GM12801 (cell line): ENCODE data around the gene SNX32.

Experiments
- TF ChIP-seq, protein P1 (sequence below): IDR thresholded peaks from one replicate; pipeline ENCODE4 v1.5.1; 2011; ENCODE audit warnings: control low read depth; ENCODE audit not compliant: insufficient read length; ENCODE audit errors: extremely low read depth

The SNX32 gene

DNA sequence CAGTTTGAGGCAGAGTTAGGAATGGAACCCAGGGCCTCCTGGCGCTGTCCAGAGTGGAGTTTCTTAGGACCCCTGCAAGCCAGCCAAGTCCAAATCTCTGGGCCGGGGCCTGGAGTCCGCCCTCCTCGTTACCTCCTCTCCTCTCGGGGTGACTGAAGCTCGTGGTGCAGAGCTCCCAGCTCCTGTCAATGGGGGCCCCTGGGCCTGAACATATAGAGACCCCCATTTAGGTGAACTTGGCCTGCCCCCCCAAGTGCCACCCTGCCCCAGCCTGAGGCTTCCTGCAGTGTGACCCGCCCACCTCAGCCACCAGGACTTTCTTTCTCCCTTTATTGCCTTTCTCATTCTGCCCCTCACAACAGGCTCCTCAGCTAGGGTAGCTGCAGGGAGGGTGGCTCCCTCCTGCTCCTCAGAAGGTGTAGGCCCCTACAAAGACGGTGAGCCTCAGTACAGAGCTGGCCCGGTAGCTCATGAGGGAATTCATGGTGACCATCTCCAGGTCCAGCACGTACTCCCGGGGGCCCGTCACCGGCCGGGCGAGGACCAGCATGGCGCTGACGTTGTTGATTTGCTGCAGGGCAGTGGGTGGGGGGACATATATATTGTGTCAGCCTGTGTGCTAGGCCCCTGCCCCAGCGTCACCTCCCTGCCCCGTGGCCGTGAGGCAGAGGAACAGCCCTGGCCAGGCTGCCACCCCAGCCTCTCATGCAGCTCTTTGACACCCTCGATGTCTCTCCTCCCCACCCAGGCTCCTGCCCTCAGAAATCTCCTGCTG is 32.9 kb downstream of the SNX32 start:
- TF ChIP-seq, protein P1, sequence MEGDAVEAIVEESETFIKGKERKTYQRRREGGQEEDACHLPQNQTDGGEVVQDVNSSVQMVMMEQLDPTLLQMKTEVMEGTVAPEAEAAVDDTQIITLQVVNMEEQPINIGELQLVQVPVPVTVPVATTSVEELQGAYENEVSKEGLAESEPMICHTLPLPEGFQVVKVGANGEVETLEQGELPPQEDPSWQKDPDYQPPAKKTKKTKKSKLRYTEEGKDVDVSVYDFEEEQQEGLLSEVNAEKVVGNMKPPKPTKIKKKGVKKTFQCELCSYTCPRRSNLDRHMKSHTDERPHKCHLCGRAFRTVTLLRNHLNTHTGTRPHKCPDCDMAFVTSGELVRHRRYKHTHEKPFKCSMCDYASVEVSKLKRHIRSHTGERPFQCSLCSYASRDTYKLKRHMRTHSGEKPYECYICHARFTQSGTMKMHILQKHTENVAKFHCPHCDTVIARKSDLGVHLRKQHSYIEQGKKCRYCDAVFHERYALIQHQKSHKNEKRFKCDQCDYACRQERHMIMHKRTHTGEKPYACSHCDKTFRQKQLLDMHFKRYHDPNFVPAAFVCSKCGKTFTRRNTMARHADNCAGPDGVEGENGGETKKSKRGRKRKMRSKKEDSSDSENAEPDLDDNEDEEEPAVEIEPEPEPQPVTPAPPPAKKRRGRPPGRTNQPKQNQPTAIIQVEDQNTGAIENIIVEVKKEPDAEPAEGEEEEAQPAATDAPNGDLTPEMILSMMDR: no peak

DNA sequence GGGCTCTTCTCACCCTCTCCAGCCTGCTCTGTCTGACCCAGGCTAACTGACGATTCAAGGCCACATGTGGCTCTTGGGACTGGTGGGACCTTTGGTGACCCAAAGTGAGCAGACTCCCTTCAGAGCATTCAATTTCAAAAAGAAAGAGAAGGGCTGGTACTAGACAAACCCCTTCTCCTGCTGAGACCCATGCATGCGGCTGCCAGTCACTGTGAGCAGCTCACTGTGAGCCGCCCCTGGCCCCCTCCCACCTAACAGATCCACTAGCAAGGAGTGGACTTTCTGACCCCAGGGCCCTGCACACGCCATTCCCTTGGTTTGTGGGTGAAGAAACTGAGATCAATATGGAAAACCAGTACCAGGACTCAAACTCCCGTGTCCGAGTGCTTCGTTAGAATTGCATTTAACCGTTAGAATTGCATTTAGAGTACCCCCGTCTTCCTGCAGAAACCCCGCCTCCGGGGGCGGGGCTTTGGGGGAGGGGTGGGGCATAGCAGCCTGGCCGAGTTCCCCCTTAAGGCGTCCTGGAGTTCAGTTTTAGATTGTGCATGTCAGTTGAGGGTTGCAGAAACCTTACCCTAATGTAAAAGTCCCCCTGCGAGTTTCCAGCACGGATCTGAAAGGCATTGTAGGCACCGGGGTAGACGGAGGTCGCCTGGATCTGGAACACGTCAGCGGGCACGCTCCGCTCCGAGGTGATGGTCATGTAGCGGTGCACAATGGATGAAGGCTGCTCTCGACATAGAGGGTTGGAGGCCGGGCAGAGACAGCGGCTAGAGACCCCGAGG is 33.7 kb downstream of the SNX32 start:
- TF ChIP-seq, protein P1: no peak

DNA sequence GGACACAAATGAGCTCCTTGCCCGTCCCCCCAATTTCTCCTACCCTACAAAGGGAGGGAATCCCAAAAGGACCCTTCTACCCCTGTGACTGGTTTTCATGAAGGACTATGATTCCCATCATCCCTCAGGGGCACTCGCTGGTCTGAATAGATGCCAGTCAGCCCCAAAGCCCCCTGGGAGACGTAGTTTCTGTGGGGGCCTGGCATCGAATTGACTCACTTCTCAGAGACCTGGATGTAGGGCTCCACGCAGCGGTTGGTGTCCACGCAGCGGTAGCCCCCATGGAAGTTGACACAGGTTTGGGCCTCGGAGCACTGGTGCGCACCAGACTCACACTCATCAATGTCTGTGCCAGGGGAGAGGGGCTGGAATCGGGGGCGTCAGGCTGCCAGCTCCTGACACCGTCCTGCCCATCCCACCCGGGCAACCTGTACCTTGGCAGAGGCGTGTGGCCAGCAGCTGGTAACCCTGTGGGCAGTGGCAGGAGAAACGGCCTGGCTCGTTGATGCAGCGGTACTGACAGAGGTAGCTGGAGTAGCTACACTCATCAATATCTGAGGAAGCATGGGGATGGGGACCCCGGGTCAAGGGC is 34.4 kb downstream of the SNX32 start:
- TF ChIP-seq, protein P1: no peak

DNA sequence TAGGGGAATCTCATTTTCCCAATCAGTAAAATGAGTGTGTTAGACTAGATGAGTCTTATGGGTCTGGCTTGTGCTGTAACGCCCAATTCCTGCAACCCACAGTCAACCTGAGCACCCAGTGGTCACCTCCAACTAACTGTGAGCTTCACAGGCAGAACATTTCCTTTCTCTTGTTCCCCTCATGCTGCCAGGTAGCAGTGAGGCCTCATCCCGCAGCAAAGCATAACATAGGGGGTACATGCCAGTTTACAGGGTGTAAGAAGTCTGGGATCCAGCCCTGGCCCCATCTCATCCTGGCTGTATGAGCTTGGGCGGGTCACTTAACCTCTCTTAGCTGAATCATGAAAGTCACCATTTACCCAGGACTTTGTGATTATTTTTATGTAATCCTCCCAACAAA is 35.1 kb downstream of the SNX32 start:
- TF ChIP-seq, protein P1: no peak

DNA sequence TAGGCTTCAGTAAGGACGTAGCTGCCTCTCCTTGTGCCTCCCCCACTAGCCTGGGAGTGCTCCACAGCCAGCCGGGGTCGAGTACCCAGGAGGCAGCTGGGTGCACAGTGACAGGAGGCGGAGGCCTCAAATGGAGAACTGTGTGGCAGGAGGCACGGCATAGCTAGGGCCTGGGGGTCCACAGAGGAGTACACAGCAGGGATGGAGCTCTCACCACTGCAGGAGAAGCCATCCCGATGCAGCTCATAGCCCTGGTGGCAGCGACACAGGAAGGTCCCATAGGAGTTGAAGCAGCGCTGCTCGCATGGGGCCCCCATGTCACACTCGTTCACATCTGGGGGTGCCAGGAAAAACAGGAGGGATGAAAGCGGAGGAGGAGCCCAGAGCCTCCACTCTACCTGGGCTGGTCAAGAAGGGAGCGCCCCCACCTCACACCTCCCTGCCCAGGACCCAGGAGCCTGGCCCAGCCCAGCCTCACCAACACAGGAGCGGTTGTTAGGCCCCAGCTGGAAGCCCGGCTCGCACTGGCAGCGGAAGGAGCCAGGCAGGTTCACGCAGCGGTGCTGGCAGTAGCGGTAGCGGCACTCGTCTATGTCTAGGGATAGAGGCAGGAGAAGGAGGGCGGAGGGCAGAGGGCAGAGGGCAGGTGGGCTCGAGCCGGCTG is 36.0 kb downstream of the SNX32 start:
- TF ChIP-seq, protein P1: no peak

DNA sequence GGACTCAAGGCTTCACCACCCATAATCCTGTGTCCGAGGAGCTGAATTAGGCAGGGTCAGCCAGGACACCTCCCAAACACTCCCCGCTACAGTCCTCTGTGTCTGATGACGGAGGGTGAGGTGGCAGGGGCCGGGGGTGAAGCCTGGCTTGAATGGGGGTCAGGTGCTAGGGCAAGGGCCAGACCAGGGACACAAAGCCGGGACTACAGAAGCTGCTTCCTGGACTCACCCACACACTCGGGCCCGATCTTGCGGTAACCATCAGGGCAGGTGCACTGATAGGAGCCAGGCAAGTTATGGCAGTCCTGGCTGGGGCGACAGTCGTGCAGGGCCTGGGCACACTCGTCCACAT is 36.5 kb downstream of the SNX32 start:
- TF ChIP-seq, protein P1: no peak
